Gastroesophageal sphincter (tissue), 3 donors: ENCODE results near the gene TCF7L2.
A peak's percentile ranks its signal among the peaks of the same experiment; 100 is the strongest.

ENCODE experiments used
- CTCF ChIP-seq, 4 experiments: fragments of 200-600 bp in 2 of 4; fragments of 450-650 bp in 2 of 4; sonication (generic) in 1 of 4; IDR thresholded peaks; one replicate each; pipeline ENCODE4 v1.5.1; 2017 to 2019; ENCODE audit warnings: antibody characterized with exemption in 4 of 4, mild to moderate bottlenecking in 2 of 4, moderate library complexity in 2 of 4
- EP300 ChIP-seq: sonication (generic); formaldehyde crosslinking; IDR thresholded peaks from one replicate; pipeline ENCODE4 v1.6.1; 2017; ENCODE audit warnings: antibody characterized with exemption, mild to moderate bottlenecking
- POLR2A ChIP-seq, 2 donors: fragments of 450-650 bp; IDR thresholded peaks; one replicate each; pipeline ENCODE4 v1.6.1; 2017; ENCODE audit warnings: antibody characterized with exemption in 2 of 2, mild to moderate bottlenecking in 2 of 2, moderate library complexity in 1 of 2
- POLR2AphosphoS5 ChIP-seq: sonication (generic); formaldehyde crosslinking; IDR thresholded peaks from one replicate; pipeline ENCODE4 v1.6.1; 2017; ENCODE audit warnings: antibody characterized with exemption

DNA sequence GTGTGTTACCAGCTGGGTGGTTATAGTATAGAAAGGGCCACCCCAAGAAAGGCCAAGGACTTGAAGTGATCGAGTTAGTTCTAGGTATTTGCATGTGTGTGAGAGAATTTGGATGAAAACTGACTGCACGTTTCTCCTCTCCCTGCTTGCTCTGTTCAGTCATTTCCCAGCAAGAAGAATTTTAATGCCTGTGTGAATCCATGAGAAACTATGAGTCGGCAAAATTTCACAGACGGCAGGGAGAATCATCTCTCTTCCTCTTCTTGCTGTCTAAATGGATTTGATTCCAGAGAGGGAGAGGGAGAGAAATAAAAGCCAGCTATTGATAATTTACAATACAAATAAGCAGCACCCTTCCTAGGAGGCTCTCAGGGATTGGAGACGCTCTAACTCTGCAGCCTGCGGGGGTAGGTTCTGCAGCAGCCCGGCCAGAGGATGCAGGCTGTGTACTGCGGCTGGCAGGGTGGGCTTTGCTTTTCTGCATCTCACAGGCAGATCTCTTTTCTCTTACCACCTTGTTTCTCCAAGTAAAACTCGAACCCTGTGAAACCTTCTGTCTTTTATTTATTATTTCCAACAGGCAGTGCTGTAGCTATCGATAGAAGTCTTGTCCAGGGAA is 183.6 kb downstream of the TCF7L2 start:
- no peak for TF ChIP-seq POLR2A (IDR thresholded peaks at IDR 0.05)
- TF ChIP-seq CTCF (IDR thresholded peaks at IDR 0.05) = no peak
- no peak for TF ChIP-seq EP300
- peak; percentile 39 for TF ChIP-seq POLR2AphosphoS5
